GM19023 (cell line): ENCODE measurements around the gene PFN3.
A peak's percentile ranks its signal among the peaks of the same experiment; 100 is the strongest.
"Not testable (repeated sequence)": the region's sequence is repeated elsewhere in the genome, so short reads cannot be mapped to it uniquely, and the experiment has no call there.

Experiments used
- ATAC-seq: cut with Tn5 transposase; IDR thresholded peaks from one replicate; pipeline ENCODE4 v1.9.1; 2021; ENCODE audit warnings: mild to moderate bottlenecking, moderate library complexity; ENCODE audit not compliant: unreplicated experiment

PFN3 gene

GRCh38 chr5:177425801-177426565, 25.5 kb upstream of the PFN3 start:
- ATAC-seq, result peak; percentile 80

- no peak for ATAC-seq
Measured at GRCh38 chr5:177425196-177425800, 24.8 kb upstream of the PFN3 start.

- no peak for ATAC-seq
Measured at GRCh38 chr5:177423671-177424070, 23.2 kb upstream of the PFN3 start.

- no peak for ATAC-seq
Measured at GRCh38 chr5:177421062-177421798, 20.8 kb upstream of the PFN3 start.

- ATAC-seq, result not testable (repeated sequence)
Measured at GRCh38 chr5:177420472-177420871, 20.0 kb upstream of the PFN3 start.

GRCh38 chr5:177419046-177419445, 18.6 kb upstream of the PFN3 start:
- no peak for ATAC-seq

GRCh38 chr5:177417081-177417480, 16.6 kb upstream of the PFN3 start:
- not testable (repeated sequence) for ATAC-seq

- no peak for ATAC-seq
Measured at GRCh38 chr5:177414481-177414880, 14.0 kb upstream of the PFN3 start.

- no peak for ATAC-seq
Measured at GRCh38 chr5:177412603-177413233, 12.3 kb upstream of the PFN3 start.

- ATAC-seq, result no peak
Measured at GRCh38 chr5:177410575-177410974, 10.1 kb upstream of the PFN3 start.

- no peak for ATAC-seq
Measured at GRCh38 chr5:177409043-177409801, 8.8 kb upstream of the PFN3 start, which contains the start of gene F12. Gene F12 (minus strand): TSS chr5:177409564. CDS start chr5:177409527, 37 bp downstream.

GRCh38 chr5:177405805-177406204, 5.3 kb upstream of the PFN3 start:
- no peak for ATAC-seq

- no peak for ATAC-seq
Measured at GRCh38 chr5:177405312-177405711, 4.9 kb upstream of the PFN3 start.

GRCh38 chr5:177404641-177405179, 4.2 kb upstream of the PFN3 start:
- ATAC-seq, result no peak

GRCh38 chr5:177403792-177404640, 3.6 kb upstream of the PFN3 start:
- peak; percentile 78 for ATAC-seq

- peak; percentile 15 for ATAC-seq
Measured at GRCh38 chr5:177403102-177403791, 2.8 kb upstream of the PFN3 start.

GRCh38 chr5:177402271-177403043, 2.0 kb upstream of the PFN3 start:
- ATAC-seq, result no peak

- no peak for ATAC-seq
Measured at GRCh38 chr5:177397875-177398390, 2.5 kb downstream of the PFN3 start.
